B cell (primary cell): Measurements from ENCODE around the gene PTGFRN.

Experiments used
- EZH2 ChIP-seq: IDR thresholded peaks from 2 replicates; pipeline ENCODE4 v1.6.1; 2012; ENCODE audit warnings: borderline replicate concordance, low read depth, mild to moderate bottlenecking, moderate library complexity, low read length; ENCODE audit not compliant: insufficient read depth, poor library complexity, severe bottlenecking
- TF ChIP-seq, protein P1 (sequence below): fragments of 200-600 bp; IDR thresholded peaks from one replicate; pipeline ENCODE4 v1.8.0; 2022; ENCODE audit warnings: antibody characterized with exemption, mild to moderate bottlenecking

DNA sequence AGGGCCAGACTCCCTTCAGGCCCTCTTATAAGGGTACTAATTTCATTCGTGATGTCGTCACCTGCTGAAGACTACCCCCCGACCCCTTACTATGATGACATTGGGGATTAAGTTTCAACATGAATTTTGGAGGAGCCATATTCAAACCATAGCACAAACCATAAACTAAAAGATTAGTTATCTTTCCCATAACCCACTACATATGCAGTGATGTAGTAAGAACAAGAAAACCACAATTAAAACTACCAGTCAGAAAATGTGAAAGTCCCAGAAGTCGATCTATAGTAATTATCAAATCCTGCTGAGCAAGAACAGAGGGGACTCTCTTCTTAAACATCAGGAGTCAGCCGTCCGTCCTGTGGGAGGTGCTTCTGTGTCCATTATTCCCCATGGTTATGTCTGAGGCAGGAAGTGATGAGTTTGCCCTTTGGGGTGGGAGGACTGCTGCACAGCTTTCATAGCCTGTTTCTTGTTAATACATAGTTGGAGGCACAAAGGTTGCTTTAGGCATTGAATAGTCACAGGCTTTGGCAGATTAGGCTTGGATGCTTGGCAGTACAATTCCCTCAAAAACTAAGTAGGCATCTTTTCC lies 35.9 kb upstream of the PTGFRN start:
- TF ChIP-seq, protein P1, sequence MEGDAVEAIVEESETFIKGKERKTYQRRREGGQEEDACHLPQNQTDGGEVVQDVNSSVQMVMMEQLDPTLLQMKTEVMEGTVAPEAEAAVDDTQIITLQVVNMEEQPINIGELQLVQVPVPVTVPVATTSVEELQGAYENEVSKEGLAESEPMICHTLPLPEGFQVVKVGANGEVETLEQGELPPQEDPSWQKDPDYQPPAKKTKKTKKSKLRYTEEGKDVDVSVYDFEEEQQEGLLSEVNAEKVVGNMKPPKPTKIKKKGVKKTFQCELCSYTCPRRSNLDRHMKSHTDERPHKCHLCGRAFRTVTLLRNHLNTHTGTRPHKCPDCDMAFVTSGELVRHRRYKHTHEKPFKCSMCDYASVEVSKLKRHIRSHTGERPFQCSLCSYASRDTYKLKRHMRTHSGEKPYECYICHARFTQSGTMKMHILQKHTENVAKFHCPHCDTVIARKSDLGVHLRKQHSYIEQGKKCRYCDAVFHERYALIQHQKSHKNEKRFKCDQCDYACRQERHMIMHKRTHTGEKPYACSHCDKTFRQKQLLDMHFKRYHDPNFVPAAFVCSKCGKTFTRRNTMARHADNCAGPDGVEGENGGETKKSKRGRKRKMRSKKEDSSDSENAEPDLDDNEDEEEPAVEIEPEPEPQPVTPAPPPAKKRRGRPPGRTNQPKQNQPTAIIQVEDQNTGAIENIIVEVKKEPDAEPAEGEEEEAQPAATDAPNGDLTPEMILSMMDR = no peak
- no peak for TF ChIP-seq EZH2
